Measurements from ENCODE around the gene MAP4K4.
"Not testable (repeated sequence)": the region's sequence is repeated elsewhere in the genome, so short reads cannot be mapped to it uniquely, and the experiment has no call there.

Gene MAP4K4

GRCh38 chr2:101763496-101764333, 66.2 kb downstream of the MAP4K4 start:
- no peak for DNase-seq (ENCODE audit: extremely low read depth in 1 of 2, low read depth in 1 of 2)

DNA sequence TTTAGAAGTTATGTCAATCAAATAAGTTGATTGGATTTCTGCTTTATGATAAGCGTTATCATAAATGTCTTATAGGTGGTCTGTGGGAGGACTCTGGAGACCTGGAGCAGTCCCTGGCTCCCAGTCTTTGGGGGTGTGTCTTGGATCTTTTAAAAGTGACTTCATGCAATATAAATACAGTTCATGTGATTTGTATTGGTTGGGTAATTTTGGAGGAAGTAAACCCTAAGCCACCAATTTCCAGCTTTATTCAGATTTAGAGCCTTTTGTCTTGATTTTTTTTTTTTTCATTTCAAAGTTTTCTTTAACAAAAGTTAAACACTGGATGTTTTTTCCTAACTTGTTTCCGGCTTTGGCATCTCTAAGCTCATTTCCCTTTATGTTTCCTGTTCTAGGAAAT, 68.8 kb downstream of the MAP4K4 start:
- DNase-seq (ENCODE audit: extremely low read depth in 1 of 2, low read depth in 1 of 2): no peak

GRCh38 chr2:101766871-101767739, 69.6 kb downstream of the MAP4K4 start:
- no peak for DNase-seq (ENCODE audit: extremely low read depth in 1 of 2, low read depth in 1 of 2)

DNA sequence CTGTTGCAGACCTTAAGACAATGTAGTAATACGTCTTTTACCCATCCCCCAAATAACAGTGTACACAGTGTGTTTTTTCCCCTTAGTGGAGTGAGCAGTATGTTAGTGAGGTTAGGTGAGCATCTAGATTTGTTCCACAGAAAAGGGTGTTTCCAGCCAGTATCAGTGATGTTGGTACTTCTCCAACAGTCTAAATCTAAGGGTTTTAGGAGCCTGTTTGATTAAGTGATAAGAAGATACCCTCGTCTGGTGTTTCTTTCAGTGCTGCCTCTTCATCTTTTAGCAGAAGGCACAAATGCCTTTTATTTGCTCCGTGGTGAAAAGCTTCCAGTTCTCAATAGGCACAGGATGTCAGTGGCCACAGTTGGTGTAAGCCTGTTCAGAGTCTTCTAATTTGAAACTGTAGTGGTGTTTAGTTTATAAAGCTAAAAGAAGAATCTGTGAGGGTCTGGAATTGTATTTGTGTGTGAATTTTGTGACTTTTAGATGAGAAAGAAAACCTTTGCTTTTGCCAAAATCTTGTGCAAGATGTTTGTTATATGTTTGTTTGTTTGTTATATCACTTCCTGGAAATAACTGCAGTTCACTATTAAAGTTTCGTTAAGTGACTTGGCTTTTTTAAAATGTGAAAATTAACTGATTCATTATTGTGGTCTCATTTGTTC, 71.2 kb downstream of the MAP4K4 start:
- no peak for DNase-seq (ENCODE audit: extremely low read depth in 1 of 2, low read depth in 1 of 2)

DNA sequence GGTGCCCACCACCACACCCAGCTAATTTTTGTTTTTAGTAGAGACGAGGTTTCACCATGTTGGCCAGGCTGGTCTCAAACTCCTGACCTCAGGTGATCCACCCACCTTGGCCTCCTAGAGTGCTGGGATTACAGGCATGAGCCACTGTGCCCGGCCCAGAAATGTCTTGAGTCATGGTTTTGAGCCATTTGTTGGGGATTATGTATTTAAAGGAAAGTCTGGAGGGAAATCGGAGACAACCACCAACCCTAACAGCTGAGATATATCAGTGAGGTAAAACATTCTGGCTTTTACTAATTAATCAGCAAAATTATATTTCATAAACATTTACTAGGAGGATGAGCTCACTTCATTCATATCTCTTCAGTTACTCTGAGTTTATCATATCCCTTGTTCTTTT, 72.2 kb downstream of the MAP4K4 start:
- DNase-seq (ENCODE audit: extremely low read depth in 1 of 2, low read depth in 1 of 2): not testable (repeated sequence)

DNA sequence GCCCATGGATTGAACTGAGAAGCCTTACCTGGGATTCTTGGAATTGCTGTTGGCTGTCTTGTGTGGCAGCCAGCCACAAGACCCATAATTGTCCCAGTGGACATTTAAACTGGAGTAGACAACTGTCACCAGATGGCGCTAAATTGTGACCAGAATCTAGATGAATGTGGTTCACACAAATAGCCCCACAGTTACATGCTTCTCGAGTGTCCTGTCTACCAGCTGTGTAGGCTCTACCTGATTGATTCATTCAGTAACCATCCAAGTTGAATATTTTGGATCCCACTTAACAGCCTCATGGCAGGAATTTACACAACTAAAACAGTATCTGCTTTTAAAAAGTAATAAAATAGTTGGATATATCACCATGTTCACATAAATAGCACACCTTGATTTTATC, 73.2 kb downstream of the MAP4K4 start:
- DNase-seq (ENCODE audit: extremely low read depth in 1 of 2, low read depth in 1 of 2): no peak

DNA sequence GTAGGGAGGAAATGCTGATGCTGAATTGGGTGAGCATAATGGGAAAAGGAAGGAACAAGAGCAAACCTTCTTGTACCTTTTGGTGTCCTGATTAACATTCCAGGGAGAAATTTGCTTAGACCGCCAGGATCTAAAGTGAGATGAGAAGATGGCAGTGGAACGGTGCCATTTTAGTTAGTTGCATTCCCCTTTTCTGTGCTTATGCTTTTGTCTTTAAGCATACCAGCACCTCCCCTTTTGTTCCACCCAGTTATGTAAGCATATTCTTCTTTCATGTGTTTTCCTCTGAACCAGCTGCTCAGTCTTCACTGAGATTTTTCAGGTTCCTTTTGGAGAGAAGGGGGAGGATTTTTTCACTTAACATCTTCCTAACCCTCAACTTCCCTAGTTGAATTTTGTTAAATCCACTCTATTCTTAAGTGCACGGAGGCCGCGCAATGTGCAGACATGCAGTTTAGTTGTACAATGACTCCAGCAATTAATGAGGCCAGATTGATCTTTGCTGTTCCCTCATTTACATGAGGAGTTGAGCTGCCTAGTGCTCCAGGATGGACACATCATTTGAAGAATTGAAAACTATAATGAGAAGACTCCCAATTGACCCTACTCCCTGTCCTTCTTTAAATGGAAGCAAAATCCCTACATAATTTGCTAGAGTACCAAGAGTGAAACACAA, 73.9 kb downstream of the MAP4K4 start:
- no peak for DNase-seq (ENCODE audit: extremely low read depth in 1 of 2, low read depth in 1 of 2)

DNA sequence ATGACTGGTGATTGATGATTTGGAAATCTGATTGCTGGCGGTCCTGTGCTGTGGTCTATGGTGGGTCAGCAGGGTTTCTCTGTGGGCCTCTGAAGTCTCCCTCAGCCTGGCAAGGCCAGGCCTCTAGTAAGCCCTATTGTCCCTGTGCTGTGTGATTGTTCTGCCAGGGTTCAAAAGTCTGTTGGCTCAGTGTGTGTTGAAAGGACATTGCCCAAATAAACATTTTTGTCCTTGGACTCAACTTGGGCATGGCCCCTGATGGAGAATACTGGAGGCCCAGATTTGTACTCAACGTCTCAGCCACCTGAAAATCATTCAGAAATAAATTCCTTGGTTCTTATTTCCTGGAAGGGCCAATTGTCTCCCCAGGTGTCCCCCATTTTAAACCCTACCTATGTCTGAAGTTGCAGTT, 74.4 kb downstream of the MAP4K4 start:
- DNase-seq (ENCODE audit: extremely low read depth in 1 of 2, low read depth in 1 of 2): no peak

GRCh38 chr2:101773137-101773536, 75.6 kb downstream of the MAP4K4 start:
- DNase-seq (ENCODE audit: extremely low read depth in 1 of 2, low read depth in 1 of 2): no peak

GRCh38 chr2:101773961-101774360, 76.5 kb downstream of the MAP4K4 start:
- not testable (repeated sequence) for DNase-seq (ENCODE audit: extremely low read depth in 1 of 2, low read depth in 1 of 2)

DNA sequence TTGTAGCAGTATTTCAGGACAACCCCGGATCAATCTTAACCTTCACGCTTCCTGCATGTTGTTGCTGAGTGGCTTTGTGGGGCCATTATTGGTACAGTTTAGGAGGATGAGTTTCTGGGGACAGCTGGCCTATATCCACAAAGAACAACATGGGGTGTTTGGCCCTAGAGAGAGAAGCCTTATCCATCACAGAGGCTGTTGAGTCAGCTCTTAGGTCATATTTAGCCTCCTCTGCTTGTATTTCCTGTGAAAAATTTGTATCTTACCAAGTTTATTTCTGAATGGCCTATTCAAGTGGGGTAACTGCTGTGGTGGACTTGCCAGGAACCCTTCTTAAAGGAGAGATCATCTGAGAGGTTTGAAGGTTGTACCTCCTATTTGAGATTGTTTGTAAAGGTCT, 77.6 kb downstream of the MAP4K4 start:
- no peak for DNase-seq (ENCODE audit: extremely low read depth in 1 of 2, low read depth in 1 of 2)

DNA sequence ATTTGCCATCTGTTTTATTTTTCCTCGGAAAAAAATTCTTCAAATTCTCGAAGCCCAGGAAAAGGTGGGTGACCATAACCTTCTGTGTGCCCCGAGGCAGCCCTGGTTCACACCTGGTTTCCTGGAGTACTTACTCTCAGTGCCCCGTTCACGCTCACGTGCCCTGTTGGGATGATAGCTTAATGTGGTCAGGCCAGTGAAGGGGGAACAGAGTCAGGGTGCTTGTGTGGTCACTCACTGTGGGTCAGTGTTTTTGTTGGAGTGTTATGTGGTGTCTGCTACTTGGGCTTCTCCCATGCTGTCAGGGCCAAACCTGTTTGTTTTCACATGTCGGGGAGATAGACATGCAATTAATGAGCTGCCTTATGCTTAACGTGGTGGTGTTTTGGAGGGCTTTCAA, 78.1 kb downstream of the MAP4K4 start:
- no peak for DNase-seq (ENCODE audit: extremely low read depth in 1 of 2, low read depth in 1 of 2)

- no peak for DNase-seq (ENCODE audit: extremely low read depth in 1 of 2, low read depth in 1 of 2)
These were observed 78.9 kb downstream of the MAP4K4 start for GRCh38 chr2:101776172-101777043.

DNA sequence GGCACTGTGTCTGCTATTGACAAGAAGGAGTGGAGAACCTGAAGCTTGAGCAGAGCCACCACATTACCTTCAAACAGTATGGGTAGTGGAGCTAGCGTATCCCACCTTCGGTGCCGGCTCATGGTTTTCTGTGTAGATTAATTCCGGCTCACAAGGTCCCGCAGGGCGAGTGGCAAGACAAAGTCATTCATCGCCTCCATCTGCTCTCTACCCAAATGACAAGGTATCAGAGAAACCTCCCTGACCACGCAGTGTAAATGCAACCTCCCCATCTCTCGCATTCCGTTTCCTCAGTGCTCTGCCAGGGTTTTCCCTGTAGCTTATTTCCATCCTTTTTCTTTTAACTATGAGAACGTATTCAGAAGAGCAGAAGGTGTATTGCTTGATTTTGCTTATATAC, 79.8 kb downstream of the MAP4K4 start:
- DNase-seq (ENCODE audit: extremely low read depth in 1 of 2, low read depth in 1 of 2): no peak

GRCh38 chr2:101778102-101778501, 80.6 kb downstream of the MAP4K4 start:
- DNase-seq (ENCODE audit: extremely low read depth in 1 of 2, low read depth in 1 of 2): no peak

- DNase-seq (ENCODE audit: extremely low read depth in 1 of 2, low read depth in 1 of 2): no peak
These were observed 81.7 kb downstream of the MAP4K4 start for GRCh38 chr2:101779190-101779589.

DNA sequence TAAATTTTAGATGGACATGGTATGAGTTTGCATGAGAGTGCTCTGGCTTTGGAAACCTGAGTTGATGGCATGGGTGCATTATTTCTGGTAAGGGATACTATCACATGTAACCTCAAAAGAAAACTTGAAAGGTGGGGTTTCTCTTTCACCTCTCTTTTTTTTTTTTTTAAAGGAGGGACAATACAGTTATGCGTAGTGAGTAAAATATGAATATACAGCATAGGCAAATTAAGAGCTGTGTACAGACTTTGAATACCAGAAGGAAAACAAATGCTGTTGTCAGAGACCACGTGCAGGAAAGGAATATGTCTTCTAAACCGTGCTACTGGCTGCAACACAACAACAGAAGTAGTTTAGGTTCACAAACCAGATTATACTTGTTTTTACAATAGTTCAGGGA, 82.1 kb downstream of the MAP4K4 start:
- no peak for DNase-seq (ENCODE audit: extremely low read depth in 1 of 2, low read depth in 1 of 2)

- DNase-seq (ENCODE audit: extremely low read depth in 1 of 2, low read depth in 1 of 2): no peak
These were observed 83.8 kb downstream of the MAP4K4 start for GRCh38 chr2:101781326-101781725.

- no peak for DNase-seq (ENCODE audit: extremely low read depth in 1 of 2, low read depth in 1 of 2)
These were observed 84.4 kb downstream of the MAP4K4 start for GRCh38 chr2:101781791-101782426.

DNA sequence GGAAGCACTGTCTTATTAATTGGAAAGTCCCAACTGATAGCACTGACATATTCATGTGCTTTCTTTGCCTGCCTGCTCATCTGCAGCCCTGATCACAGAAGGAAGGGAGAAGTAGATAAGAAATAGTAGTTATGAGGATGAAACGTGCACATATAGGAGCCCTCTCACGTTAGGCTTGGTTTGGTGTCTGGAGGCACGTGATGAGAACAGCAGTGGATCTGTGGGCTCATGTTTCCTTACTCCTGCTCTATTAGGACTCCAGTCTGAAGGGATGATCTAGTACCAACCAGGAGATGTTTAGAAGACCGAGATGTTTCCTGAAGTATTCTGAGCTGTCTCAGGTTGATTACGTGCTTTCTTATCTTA, 84.9 kb downstream of the MAP4K4 start:
- DNase-seq (ENCODE audit: extremely low read depth in 1 of 2, low read depth in 1 of 2): no peak

Measured in stimulated activated CD8-positive, alpha-beta memory T cell treated with anti-CD3 and anti-CD28 coated beads, Interleukin-7, amount 100 ng/mL, for 48 hours (primary cell).